Subcutaneous abdominal adipose tissue (tissue), 5 donors: ENCODE results near the gene TTLL5.

ENCODE experiments used
- H3K27ac ChIP-seq: one replicate; pipeline ENCODE4 v1.7.0; 2013; ENCODE audit warnings: low read depth, mild to moderate bottlenecking, inconsistent platforms, low read length, moderate library complexity
- H3K27me3 ChIP-seq, 5 donors: one replicate each; pipeline ENCODE4 v1.7.0; 2013; ENCODE audit warnings: low read length in 5 of 5, inconsistent platforms in 1 of 5; ENCODE audit not compliant: control insufficient read depth in 5 of 5, insufficient read depth in 4 of 5
- H3K36me3 ChIP-seq, 5 donors: one replicate each; pipeline ENCODE4 v1.7.0; 2013; ENCODE audit warnings: low read length in 5 of 5; ENCODE audit not compliant: control insufficient read depth in 5 of 5, insufficient read depth in 5 of 5
- H3K4me1 ChIP-seq, 5 donors: one replicate each; pipeline ENCODE4 v1.7.0; 2013; ENCODE audit warnings: low read length in 5 of 5, mild to moderate bottlenecking in 3 of 5, moderate library complexity in 1 of 5; ENCODE audit not compliant: control insufficient read depth in 5 of 5, insufficient read depth in 5 of 5
- H3K4me3 ChIP-seq, 5 donors: one replicate each; pipeline ENCODE4 v1.7.0; 2013; ENCODE audit warnings: low read length in 5 of 5, low read depth in 1 of 5
- H3K9ac ChIP-seq, 5 donors: one replicate each; pipeline ENCODE4 v1.7.0; 2013; ENCODE audit warnings: low read length in 5 of 5, mild to moderate bottlenecking in 4 of 5, moderate library complexity in 3 of 5
- H3K9me3 ChIP-seq, 5 donors: one replicate each; pipeline ENCODE4 v1.7.0; 2013; ENCODE audit warnings: low read length in 5 of 5; ENCODE audit not compliant: control insufficient read depth in 5 of 5
- donor health status: healthy.
- donor health status: healthy.
- donor health status: healthy.
- donor health status: healthy.
- donor health status: healthy.

Gene TTLL5

GRCh38 chr14:75832621-75833297, 171.7 kb downstream of the TTLL5 start:
- no peak overlapping the region for H3K4me3 ChIP-seq
- no peak overlapping the region for H3K27ac ChIP-seq
- H3K36me3 ChIP-seq = peaks cover 0 to 9% (median 0%) of the 10 kb centered on the region in 5 donors
- no peaks in the 10 kb centered on the region for H3K9me3 ChIP-seq
- H3K9ac ChIP-seq = no peak overlapping the region
- H3K27me3 ChIP-seq = no peaks in the 10 kb centered on the region
- H3K4me1 ChIP-seq = peaks cover 0 to 5% (median 0%) of the 10 kb centered on the region in 5 donors

- Histone ChIP-seq H3K36me3 (peaks cover 0 to 9% (median 0%) of the 10 kb centered on the region in 5 donors), H3K4me3 (no peak overlapping the region), H3K9ac (no peak overlapping the region), H3K27ac (no peak overlapping the region), H3K4me1 (peaks cover 0 to 5% (median 0%) of the 10 kb centered on the region in 5 donors), H3K27me3 (no peaks in the 10 kb centered on the region), H3K9me3 (no peaks in the 10 kb centered on the region)
Observed at GRCh38 chr14:75833326-75834020, 172.4 kb downstream of the TTLL5 start.

GRCh38 chr14:75835156-75835725, 174.2 kb downstream of the TTLL5 start:
- Histone ChIP-seq H3K4me1 (peaks cover 0 to 5% (median 0%) of the 10 kb centered on the region in 5 donors), H3K9ac (no peak overlapping the region), H3K9me3 (no peaks in the 10 kb centered on the region), H3K27me3 (no peaks in the 10 kb centered on the region), H3K36me3 (peaks cover 0 to 9% (median 0%) of the 10 kb centered on the region in 5 donors), H3K4me3 (no peak overlapping the region), H3K27ac (no peak overlapping the region)

GRCh38 chr14:75835737-75836136, 174.7 kb downstream of the TTLL5 start:
- no peak overlapping the region for H3K4me3 ChIP-seq
- H3K4me1 ChIP-seq = peaks cover 0 to 5% (median 0%) of the 10 kb centered on the region in 5 donors
- no peaks in the 10 kb centered on the region for H3K9me3 ChIP-seq
- H3K27me3 ChIP-seq = no peaks in the 10 kb centered on the region
- no peak overlapping the region for H3K9ac ChIP-seq
- no peak overlapping the region for H3K27ac ChIP-seq
- peaks cover 0 to 9% (median 0%) of the 10 kb centered on the region in 5 donors for H3K36me3 ChIP-seq

GRCh38 chr14:75837151-75837787, 176.2 kb downstream of the TTLL5 start:
- Histone ChIP-seq H3K9ac (no peak overlapping the region), H3K27me3 (no peaks in the 10 kb centered on the region), H3K4me1 (no peaks in the 10 kb centered on the region), H3K36me3 (peaks cover 0 to 9% (median 0%) of the 10 kb centered on the region in 5 donors), H3K4me3 (no peak overlapping the region), H3K9me3 (no peaks in the 10 kb centered on the region), H3K27ac (no peak overlapping the region)

GRCh38 chr14:75840911-75841310, 179.9 kb downstream of the TTLL5 start:
- H3K9ac ChIP-seq = no peak overlapping the region
- peaks cover 0 to 2% (median 0%) of the 10 kb centered on the region in 5 donors for H3K36me3 ChIP-seq
- H3K27ac ChIP-seq = no peak overlapping the region
- no peaks in the 10 kb centered on the region for H3K9me3 ChIP-seq
- no peaks in the 10 kb centered on the region for H3K27me3 ChIP-seq
- peaks cover 0 to 4% (median 0%) of the 10 kb centered on the region in 5 donors for H3K4me1 ChIP-seq
- no peak overlapping the region for H3K4me3 ChIP-seq

GRCh38 chr14:75842551-75842950, 181.5 kb downstream of the TTLL5 start:
- peaks cover 0 to 4% (median 0%) of the 10 kb centered on the region in 5 donors for H3K4me1 ChIP-seq
- no peak overlapping the region for H3K27ac ChIP-seq
- H3K36me3 ChIP-seq = peaks cover 0 to 1% (median 0%) of the 10 kb centered on the region in 5 donors
- no peak overlapping the region for H3K4me3 ChIP-seq
- H3K27me3 ChIP-seq = no peaks in the 10 kb centered on the region
- H3K9ac ChIP-seq = no peak overlapping the region
- H3K9me3 ChIP-seq = no peaks in the 10 kb centered on the region

- Histone ChIP-seq H3K4me1 (peaks cover 0 to 4% (median 0%) of the 10 kb centered on the region in 5 donors), H3K27ac (no peak overlapping the region), H3K4me3 (no peak overlapping the region), H3K27me3 (no peaks in the 10 kb centered on the region), H3K9ac (no peak overlapping the region), H3K36me3 (peaks cover 0 to 2% (median 0%) of the 10 kb centered on the region in 5 donors), H3K9me3 (no peaks in the 10 kb centered on the region)
Observed at GRCh38 chr14:75844486-75844885, 183.4 kb downstream of the TTLL5 start.

GRCh38 chr14:75845136-75845804, 184.2 kb downstream of the TTLL5 start:
- Histone ChIP-seq H3K9ac (no peak overlapping the region), H3K4me1 (peaks cover 0 to 4% (median 0%) of the 10 kb centered on the region in 5 donors), H3K36me3 (peaks cover 0 to 2% (median 0%) of the 10 kb centered on the region in 5 donors), H3K27me3 (no peaks in the 10 kb centered on the region), H3K27ac (no peak overlapping the region), H3K9me3 (no peaks in the 10 kb centered on the region), H3K4me3 (no peak overlapping the region)
